ENCODE data around the gene LRRC43. TPM values are rescaled to one million over a fixed set of nuclear protein-coding genes. Genes with fewer than 3 reads are reported as not detected.

Gene LRRC43
- total RNA-seq, 1 donor from 2014 or later = 1.7 TPM

- no peak overlapping the region for H3K27ac Mint-ChIP-seq (ENCODE audit: unreplicated experiment)
- H3K27me3 Mint-ChIP-seq (ENCODE audit: low read depth) = no peaks in the 10 kb centered on the region
- TF ChIP-seq CTCF (conservative IDR thresholded peaks at IDR 0.05) = no peak
- no peak overlapping the region for H3K4me3 Mint-ChIP-seq
- no peak for DNase-seq (ENCODE audit: low read depth, low spot score)
- H3K9me3 Mint-ChIP-seq = no peaks in the 10 kb centered on the region
- peaks cover 21% of the 10 kb centered on the region for H3K36me3 Mint-ChIP-seq (ENCODE audit: low read depth)
- no peaks in the 10 kb centered on the region for H3K4me1 Mint-ChIP-seq
These were observed 44.7 kb upstream of the LRRC43 start for GRCh38 chr12:122138181-122138580.

GRCh38 chr12:122138616-122139015, 44.3 kb upstream of the LRRC43 start:
- H3K36me3 Mint-ChIP-seq (ENCODE audit: low read depth) = peaks cover 24% of the 10 kb centered on the region
- H3K4me3 Mint-ChIP-seq = no peak overlapping the region
- no peaks in the 10 kb centered on the region for H3K9me3 Mint-ChIP-seq
- H3K4me1 Mint-ChIP-seq = no peaks in the 10 kb centered on the region
- H3K27me3 Mint-ChIP-seq (ENCODE audit: low read depth) = no peaks in the 10 kb centered on the region
- no peak for DNase-seq (ENCODE audit: low read depth, low spot score)
- no peak overlapping the region for H3K27ac Mint-ChIP-seq (ENCODE audit: unreplicated experiment)
- no peak for TF ChIP-seq CTCF (conservative IDR thresholded peaks at IDR 0.05)

- no peak for DNase-seq (ENCODE audit: low read depth, low spot score)
- no peaks in the 10 kb centered on the region for H3K27me3 Mint-ChIP-seq (ENCODE audit: low read depth)
- peaks cover 30% of the 10 kb centered on the region for H3K36me3 Mint-ChIP-seq (ENCODE audit: low read depth)
These were observed 43.7 kb upstream of the LRRC43 start for GRCh38 chr12:122139266-122139665.

GRCh38 chr12:122139941-122140340, 43.0 kb upstream of the LRRC43 start:
- H3K4me3 Mint-ChIP-seq = no peak overlapping the region
- peaks cover 30% of the 10 kb centered on the region for H3K36me3 Mint-ChIP-seq (ENCODE audit: low read depth)

More at GRCh38 chr12:122139266-122139665, 43.7 kb upstream of the LRRC43 start:
- TF ChIP-seq CTCF (conservative IDR thresholded peaks at IDR 0.05) = no peak
- Mint-ChIP-seq H3K4me3 (no peak overlapping the region), H3K4me1 (no peaks in the 10 kb centered on the region), H3K9me3 (no peaks in the 10 kb centered on the region), H3K27ac (ENCODE audit: unreplicated experiment) (no peak overlapping the region)

GRCh38 chr12:122140467-122141257, 42.3 kb upstream of the LRRC43 start:
- Mint-ChIP-seq H3K27ac (ENCODE audit: unreplicated experiment) (no peak overlapping the region), H3K36me3 (ENCODE audit: low read depth) (peaks cover 30% of the 10 kb centered on the region), H3K27me3 (ENCODE audit: low read depth) (no peaks in the 10 kb centered on the region), H3K4me3 (no peak overlapping the region), H3K4me1 (no peaks in the 10 kb centered on the region), H3K9me3 (no peaks in the 10 kb centered on the region)
- DNase-seq (ENCODE audit: low read depth, low spot score) = no peak
- TF ChIP-seq CTCF (conservative IDR thresholded peaks at IDR 0.05) = no peak

More at GRCh38 chr12:122139941-122140340, 43.0 kb upstream of the LRRC43 start:
- TF ChIP-seq CTCF (conservative IDR thresholded peaks at IDR 0.05) = no peak
- Mint-ChIP-seq H3K27me3 (ENCODE audit: low read depth) (no peaks in the 10 kb centered on the region), H3K4me1 (no peaks in the 10 kb centered on the region), H3K27ac (ENCODE audit: unreplicated experiment) (no peak overlapping the region), H3K9me3 (no peaks in the 10 kb centered on the region)
- DNase-seq (ENCODE audit: low read depth, low spot score) = no peak

Measured in neural crest cell (in vitro differentiated cells).